GM18505 (cell line): ENCODE data around the gene SLC34A3.

Experiments
- ATAC-seq: cut with Tn5 transposase; IDR thresholded peaks from one replicate; pipeline ENCODE4 v1.9.1; 2021; ENCODE audit not compliant: unreplicated experiment
- POLR2A ChIP-seq: IDR thresholded peaks from 4 replicates; pipeline ENCODE4 v1.6.1; 2011; ENCODE audit warnings: borderline replicate concordance; ENCODE audit not compliant: insufficient read depth, insufficient read length; ENCODE audit errors: extremely low read depth

SLC34A3 gene

DNA sequence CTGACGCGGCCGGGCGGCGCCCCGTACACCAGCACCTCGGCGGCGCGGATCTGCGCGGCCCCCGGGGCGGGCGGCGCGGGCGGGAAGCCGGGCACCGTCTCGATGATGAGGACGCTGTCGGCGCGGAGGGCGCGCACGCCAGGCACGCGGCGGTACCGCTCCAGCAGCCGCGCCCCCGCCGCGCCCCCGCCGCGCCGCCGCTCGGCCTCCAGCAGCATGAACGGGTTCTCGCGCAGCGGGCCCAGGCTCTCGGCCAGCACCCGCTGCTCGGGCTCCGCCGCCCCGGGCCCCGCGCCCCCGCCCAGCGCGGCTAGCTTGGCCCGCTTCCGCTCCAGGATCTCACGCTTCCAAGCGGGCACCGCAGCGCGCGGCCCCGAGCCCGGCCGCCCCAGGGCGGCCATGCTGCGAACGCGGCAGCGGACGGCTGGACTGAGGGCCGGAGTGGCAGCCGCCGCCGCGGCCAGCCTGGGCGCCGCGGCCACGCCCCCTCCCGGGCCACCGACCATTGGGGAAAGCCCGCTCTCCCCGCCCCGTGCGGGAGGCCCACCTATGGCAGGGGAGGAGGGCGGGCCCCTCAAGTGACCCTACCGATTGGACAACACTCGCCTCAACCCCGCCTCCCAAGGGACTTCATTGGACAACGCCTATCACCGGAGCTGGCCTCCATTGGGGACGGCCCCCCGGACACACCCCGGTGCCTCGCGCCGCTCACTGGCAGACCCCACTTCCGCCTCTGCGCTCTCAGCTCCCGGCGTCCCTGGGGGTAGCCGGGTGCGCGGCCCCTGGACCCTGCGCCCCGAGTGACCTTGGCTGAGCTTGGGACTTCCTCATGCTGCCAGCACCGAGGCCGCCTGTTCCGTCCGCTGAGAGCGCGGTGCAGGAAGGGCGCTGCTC is 30.1 kb upstream of the SLC34A3 start, which contains the start of gene TPRN:
TPRN (minus strand) TSS at position 431 of the 894 bp plus-strand sequence; CDS start at position 401, 30 bp downstream.
- peak; percentile 89 for TF ChIP-seq POLR2A
- ATAC-seq = peak; percentile 83

- no peak for TF ChIP-seq POLR2A
- no peak for ATAC-seq
Observed at GRCh38 chr9:137201205-137201868, 29.4 kb upstream of the SLC34A3 start.

GRCh38 chr9:137202966-137203365 is 27.7 kb upstream of the SLC34A3 start:
- no peak for ATAC-seq

GRCh38 chr9:137204731-137205125 is 26.0 kb upstream of the SLC34A3 start:
- no peak for ATAC-seq
- TF ChIP-seq POLR2A = no peak

More at GRCh38 chr9:137202966-137203365, 27.7 kb upstream of the SLC34A3 start:
- TF ChIP-seq POLR2A = no peak

DNA sequence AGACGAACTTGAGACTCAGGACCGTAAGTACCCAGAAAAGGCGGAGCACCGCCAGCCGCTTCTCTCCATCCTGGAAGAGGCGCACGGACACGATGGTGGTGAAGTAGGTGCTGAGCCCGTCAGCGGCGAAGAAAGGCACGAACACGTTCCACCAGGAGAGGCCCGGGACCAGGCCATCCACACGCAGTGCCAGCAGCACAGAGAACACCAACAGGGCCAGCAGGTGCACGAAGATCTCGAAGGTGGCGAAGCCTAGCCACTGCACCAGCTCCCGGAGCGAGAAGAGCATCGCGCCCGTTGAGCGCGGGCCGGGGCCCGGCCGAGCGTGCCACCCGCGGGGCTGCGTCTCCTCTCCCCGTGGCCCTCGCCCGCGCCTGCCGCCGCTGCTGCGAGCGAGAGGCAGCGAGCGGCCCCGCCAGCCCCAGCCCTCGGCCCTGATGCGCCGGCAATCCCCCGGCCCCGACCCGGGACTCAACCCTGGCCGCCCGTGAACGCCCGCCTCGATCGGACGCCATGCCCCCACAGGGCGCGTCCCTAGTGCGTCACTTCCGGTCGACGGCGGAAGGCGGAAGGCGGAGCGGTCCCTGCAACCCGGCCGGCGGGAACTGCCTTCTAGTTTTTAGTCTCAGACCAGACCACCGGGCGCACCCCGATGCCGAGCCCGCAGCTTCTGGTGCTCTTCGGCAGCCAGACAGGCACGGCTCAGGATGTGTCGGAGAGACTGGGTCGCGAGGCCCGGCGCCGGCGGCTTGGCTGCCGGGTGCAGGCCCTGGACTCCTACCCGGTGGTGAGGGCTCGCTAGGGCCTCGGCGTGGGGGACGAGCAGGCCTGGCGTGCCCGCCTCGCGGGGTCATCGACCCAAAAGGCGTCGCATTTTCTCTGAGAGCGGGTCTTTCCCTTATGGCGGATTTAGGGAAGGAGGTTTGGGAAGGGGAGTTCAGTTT is 25.3 kb upstream of the SLC34A3 start, which contains the start of the genes NDOR1 and TMEM203:
NDOR1 (plus strand) TSS at position 575 of the 944 bp plus-strand sequence; CDS start at position 653, 78 bp downstream.
TMEM203 (minus strand) TSS at position 523 of the 944 bp plus-strand sequence; CDS start at position 289, 234 bp downstream.
- TF ChIP-seq POLR2A = peak; percentile 89
- ATAC-seq = peak; percentile 39

- no peak for ATAC-seq
- no peak for TF ChIP-seq POLR2A
Observed at GRCh38 chr9:137206602-137207001, 24.1 kb upstream of the SLC34A3 start.

DNA sequence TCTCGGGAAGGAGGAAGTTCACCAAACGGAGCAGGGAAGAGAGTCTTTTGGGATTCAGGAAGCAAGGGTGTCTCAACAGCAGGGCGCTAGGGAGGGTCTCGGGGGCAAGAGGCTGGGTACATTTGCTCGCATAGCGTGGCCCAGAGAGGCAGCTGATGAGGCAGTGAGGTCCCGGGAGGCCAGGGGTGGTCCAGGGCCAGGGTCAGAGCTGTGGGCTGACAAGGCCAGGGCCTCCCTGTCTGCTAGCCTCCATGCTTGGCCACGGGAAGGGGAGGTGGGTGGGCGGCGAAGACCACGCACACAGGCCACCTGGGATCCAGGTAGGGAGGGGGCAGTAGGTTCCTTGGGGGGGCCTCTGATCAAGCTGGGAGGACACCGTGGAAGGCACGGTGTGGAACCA is 19.2 kb upstream of the SLC34A3 start:
- TF ChIP-seq POLR2A = no peak
- ATAC-seq = no peak

DNA sequence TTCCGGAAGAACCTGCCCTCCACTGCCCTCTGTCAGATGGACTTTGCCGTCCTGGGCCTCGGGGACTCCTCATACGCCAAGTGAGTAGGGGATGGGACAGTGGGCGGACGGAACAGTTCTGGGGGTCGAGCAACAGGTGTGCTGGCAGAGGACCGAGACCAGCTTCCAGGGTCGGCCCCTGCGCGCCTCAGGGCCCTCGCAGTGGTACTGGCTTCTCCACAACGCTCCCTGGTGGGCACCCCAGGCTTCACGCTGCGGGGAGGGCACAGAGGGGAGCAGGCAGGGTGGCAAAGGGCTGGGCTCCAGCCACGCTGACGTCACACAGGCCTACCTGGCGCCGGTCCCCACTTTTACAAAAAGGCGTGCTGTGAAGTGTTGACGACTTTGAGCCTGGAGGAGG is 18.2 kb upstream of the SLC34A3 start:
- no peak for TF ChIP-seq POLR2A
- no peak for ATAC-seq

DNA sequence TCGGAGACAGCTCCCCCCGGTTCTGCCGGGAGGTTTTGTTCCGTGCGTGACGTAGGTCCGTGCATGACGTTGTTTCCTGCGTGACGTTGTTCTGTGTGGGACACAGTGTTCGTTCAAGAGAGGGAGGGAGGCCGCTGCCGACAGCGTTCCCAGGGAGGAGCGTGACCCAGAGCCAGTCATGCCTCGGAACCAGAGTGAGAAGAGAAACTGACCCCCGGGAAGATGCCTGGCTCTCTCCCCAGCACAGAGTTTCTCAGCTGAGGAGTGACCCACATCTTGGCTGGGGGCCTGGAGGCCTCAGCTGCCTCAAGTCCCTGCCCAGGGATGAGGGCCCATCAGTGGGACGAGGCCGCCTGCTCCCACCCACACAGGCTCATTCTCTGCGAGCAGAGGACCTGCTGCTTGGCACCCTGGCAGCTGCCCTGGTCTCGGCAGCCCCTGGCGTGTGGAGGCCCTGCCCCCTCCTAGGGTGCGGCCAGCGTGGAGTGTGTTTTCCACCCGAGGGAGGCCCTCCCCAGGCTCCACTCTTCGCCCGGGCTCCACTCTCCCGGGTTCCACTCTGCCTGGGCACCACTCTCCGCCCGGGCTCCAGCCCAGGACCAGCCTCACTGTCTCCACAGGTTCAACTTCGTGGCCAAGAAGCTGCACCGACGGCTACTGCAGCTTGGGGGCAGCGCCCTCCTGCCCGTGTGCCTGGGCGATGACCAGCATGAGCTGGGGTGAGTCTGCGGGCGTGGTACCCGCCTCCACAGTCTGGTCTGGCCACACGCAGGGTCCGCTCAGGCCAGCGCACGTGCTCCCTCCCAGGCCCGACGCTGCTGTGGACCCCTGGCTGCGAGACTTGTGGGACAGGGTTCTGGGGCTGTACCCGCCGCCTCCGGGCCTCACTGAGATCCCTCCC is 17.3 kb upstream of the SLC34A3 start:
- no peak for TF ChIP-seq POLR2A
- no peak for ATAC-seq

- no peak for ATAC-seq
- TF ChIP-seq POLR2A = no peak
Observed at GRCh38 chr9:137214620-137215019, 16.1 kb upstream of the SLC34A3 start.

DNA sequence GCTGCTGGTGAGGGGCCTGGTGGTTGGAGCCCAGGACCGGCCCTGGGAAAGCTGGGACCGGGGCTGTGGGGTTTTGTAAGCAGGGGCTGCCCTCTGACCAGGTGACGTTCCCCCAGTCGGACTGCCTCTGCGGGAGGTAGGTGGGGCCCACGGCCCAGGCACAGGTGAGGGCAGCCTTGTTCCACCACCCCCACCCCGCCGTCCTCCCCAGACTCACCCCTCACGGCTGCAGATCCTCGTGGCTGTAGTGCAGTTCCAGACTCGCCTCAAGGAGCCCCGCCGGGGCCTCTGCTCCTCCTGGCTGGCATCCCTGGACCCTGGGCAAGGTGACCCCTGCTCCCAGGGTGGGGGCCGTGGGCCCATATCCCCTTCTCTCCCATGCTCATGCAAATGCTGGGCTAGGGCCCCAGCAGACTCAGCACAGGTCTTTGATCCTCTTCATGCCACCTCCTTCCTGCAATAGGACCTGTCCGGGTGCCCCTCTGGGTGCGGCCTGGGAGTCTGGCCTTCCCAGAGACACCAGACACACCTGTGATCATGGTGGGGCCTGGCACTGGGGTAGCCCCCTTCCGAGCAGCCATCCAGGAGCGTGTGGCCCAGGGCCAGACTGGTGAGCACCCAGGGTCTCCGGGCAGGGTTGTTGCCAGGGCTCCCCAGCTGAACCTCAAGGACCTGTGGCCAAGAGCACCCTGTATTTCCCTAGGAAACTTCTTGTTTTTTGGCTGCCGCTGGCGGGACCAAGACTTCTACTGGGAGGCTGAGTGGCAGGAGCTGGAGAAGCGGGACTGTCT is 15.3 kb upstream of the SLC34A3 start:
- no peak for ATAC-seq
- TF ChIP-seq POLR2A = no peak
